Skeletal muscle satellite cell (primary cell): ENCODE results near the gene PDXK. TPM values are rescaled to one million over a fixed set of nuclear protein-coding genes. Genes with fewer than 3 reads are reported as not detected.
A peak's percentile ranks its signal among the peaks of the same experiment; 100 is the strongest.

Experiments used
- H3K27me3 ChIP-seq: 2 replicates; pipeline ENCODE4 v1.7.0; 2013; ENCODE audit warnings: low read length; ENCODE audit not compliant: control insufficient read depth, insufficient read depth
- H3K36me3 ChIP-seq: 2 replicates; pipeline ENCODE4 v1.7.0; 2013; ENCODE audit warnings: mild to moderate bottlenecking, control low read depth, low read length; ENCODE audit not compliant: insufficient read depth
- H3K4me1 ChIP-seq: 2 replicates; pipeline ENCODE4 v1.7.0; 2013; ENCODE audit warnings: low read length; ENCODE audit not compliant: control insufficient read depth, insufficient read depth
- H3K4me2 ChIP-seq: 2 replicates; pipeline ENCODE4 v1.7.0; 2013; ENCODE audit warnings: mild to moderate bottlenecking, low read length
- H3K4me3 ChIP-seq: 2 replicates; pipeline ENCODE4 v1.7.0; 2013; ENCODE audit warnings: low read length
- H3K9ac ChIP-seq: 2 replicates; pipeline ENCODE4 v1.7.0; 2013; ENCODE audit warnings: mild to moderate bottlenecking, low read depth, low read length, moderate library complexity
- H3K9me3 ChIP-seq: replicated peaks from 2 replicates; pipeline ENCODE4 v1.7.0; 2013; ENCODE audit warnings: mild to moderate bottlenecking, control low read depth, low read length
- small RNA-seq: library from RNA; depleted of rRNA; stranded (forward); fragments of <200 nt; gene quantifications from one replicate; pipeline ENCODE3, GENCODE V24; 2012

PDXK gene

GRCh38 chr21:43808367-43808766, 89.4 kb downstream of the PDXK start:
- Histone ChIP-seq H3K9ac (no peak overlapping the region), H3K4me1 (peaks cover 16% of the 10 kb centered on the region), H3K4me2 (no peak overlapping the region), H3K4me3 (no peak overlapping the region), H3K9me3 (no peaks in the 10 kb centered on the region), H3K27me3 (no peaks in the 10 kb centered on the region), H3K36me3 (peaks cover 6% of the 10 kb centered on the region)

- Histone ChIP-seq H3K9ac (no peak overlapping the region), H3K4me2 (no peak overlapping the region), H3K4me3 (no peak overlapping the region), H3K9me3 (no peaks in the 10 kb centered on the region), H3K4me1 (peaks cover 16% of the 10 kb centered on the region), H3K27me3 (no peaks in the 10 kb centered on the region), H3K36me3 (peaks cover 2% of the 10 kb centered on the region)
Measured at GRCh38 chr21:43808832-43809251, 89.9 kb downstream of the PDXK start.

- Histone ChIP-seq H3K4me2 (no peak overlapping the region), H3K27me3 (no peaks in the 10 kb centered on the region), H3K4me3 (no peak overlapping the region), H3K9ac (no peak overlapping the region), H3K4me1 (peaks cover 16% of the 10 kb centered on the region), H3K9me3 (no peaks in the 10 kb centered on the region), H3K36me3 (peaks cover 2% of the 10 kb centered on the region)
Measured at GRCh38 chr21:43809346-43809799, 90.4 kb downstream of the PDXK start.

GRCh38 chr21:43809853-43810504, 91.0 kb downstream of the PDXK start:
- Histone ChIP-seq H3K27me3 (no peaks in the 10 kb centered on the region), H3K4me3 (no peak overlapping the region), H3K4me2 (no peak overlapping the region), H3K4me1 (peaks cover 16% of the 10 kb centered on the region), H3K36me3 (no peaks in the 10 kb centered on the region), H3K9ac (no peak overlapping the region), H3K9me3 (no peaks in the 10 kb centered on the region)

GRCh38 chr21:43810505-43811261, 91.8 kb downstream of the PDXK start:
- Histone ChIP-seq H3K27me3 (no peaks in the 10 kb centered on the region), H3K4me1 (peaks cover 16% of the 10 kb centered on the region), H3K4me3 (peak overlapping the region; percentile 48), H3K9ac (no peak overlapping the region), H3K9me3 (no peaks in the 10 kb centered on the region), H3K36me3 (no peaks in the 10 kb centered on the region), H3K4me2 (peak overlapping the region; percentile 63)

GRCh38 chr21:43811262-43812105, 92.6 kb downstream of the PDXK start:
- peak overlapping the region; percentile 82 for H3K4me2 ChIP-seq
- H3K4me3 ChIP-seq, result peak overlapping the region; percentile 55

More at GRCh38 chr21:43811262-43812105, 92.6 kb downstream of the PDXK start:
- Histone ChIP-seq H3K27me3 (no peaks in the 10 kb centered on the region), H3K4me1 (peaks cover 16% of the 10 kb centered on the region), H3K9ac (no peak overlapping the region), H3K9me3 (no peaks in the 10 kb centered on the region), H3K36me3 (no peaks in the 10 kb centered on the region)

Small RNA genes lying within 50 kb of the gene (small RNA-seq; reads per million reads assigned to genes)
- gene AP001052.1, result not detected
